HepG2 (cell line): ENCODE measurements around the gene NCOA4. TPM values are rescaled to one million over a fixed set of nuclear protein-coding genes. Genes with fewer than 3 reads are reported as not detected.

Experiments
- CREM ChIP-seq, 2 experiments: sonication (generic) in 1 of 2; formaldehyde crosslinking in 1 of 2; IDR thresholded peaks; 2 replicates each; pipeline versions ENCODE4 v1.4.0 to v1.6.1; 2016 to 2020; ENCODE audit warnings: antibody characterized with exemption in 1 of 2, mild to moderate bottlenecking in 1 of 2, missing genetic modification reagents in 1 of 2
- DMAP1 ChIP-seq: IDR thresholded peaks from 2 replicates; pipeline ENCODE4 v1.6.1; 2016
- E2F1 ChIP-seq: sonication (generic); formaldehyde crosslinking; IDR thresholded peaks from 2 replicates; pipeline ENCODE4 v1.5.0; 2020; ENCODE audit warnings: missing genetic modification reagents
- HHEX ChIP-seq: IDR thresholded peaks from 2 replicates; pipeline ENCODE4 v1.6.1; 2016; ENCODE audit warnings: control low read depth
- LCORL ChIP-seq, 2 experiments: fragments of 450-650 bp in 1 of 2; sonication (generic) in 1 of 2; formaldehyde crosslinking in 1 of 2; IDR thresholded peaks; 2 replicates each; pipeline versions ENCODE4 v1.5.0 to v1.6.1; 2017 to 2020; ENCODE audit warnings: antibody characterized with exemption in 1 of 2, missing genetic modification reagents in 1 of 2
- MAFG ChIP-seq: sonication (generic); formaldehyde crosslinking; IDR thresholded peaks from 2 replicates; pipeline ENCODE4 v1.5.1; 2020; ENCODE audit warnings: mild to moderate bottlenecking, missing genetic modification reagents
- MED13 ChIP-seq: sonication (generic); formaldehyde crosslinking; IDR thresholded peaks from 2 replicates; pipeline ENCODE4 v1.5.0; 2020; ENCODE audit warnings: missing genetic modification reagents
- MTA1 ChIP-seq: sonication (generic); formaldehyde crosslinking; IDR thresholded peaks from 2 replicates; pipeline ENCODE4 v1.4.0; 2020; ENCODE audit warnings: missing genetic modification reagents, mild to moderate bottlenecking, borderline replicate concordance
- MZF1 ChIP-seq: sonication (generic); formaldehyde crosslinking; IDR thresholded peaks from 2 replicates; pipeline ENCODE4 v1.8.1; 2023; ENCODE audit warnings: mild to moderate bottlenecking, missing genetic modification reagents, borderline replicate concordance
- NR2F6 ChIP-seq, 2 experiments: IDR thresholded peaks; 2 replicates each; pipeline ENCODE4 v1.6.1; 2016; ENCODE audit warnings: antibody characterized with exemption in 1 of 2, mild to moderate bottlenecking in 1 of 2
- NRL ChIP-seq: sonication (generic); formaldehyde crosslinking; IDR thresholded peaks from 2 replicates; pipeline ENCODE4 v1.5.0; 2020; ENCODE audit warnings: missing genetic modification reagents, mild to moderate bottlenecking, moderate library complexity, borderline replicate concordance
- PLSCR1 ChIP-seq: sonication (generic); formaldehyde crosslinking; IDR thresholded peaks from 2 replicates; pipeline ENCODE4 v1.5.0; 2020; ENCODE audit warnings: missing genetic modification reagents, mild to moderate bottlenecking, borderline replicate concordance
- RBM39 ChIP-seq: fragments of 200-400 bp; formaldehyde crosslinking; IDR thresholded peaks from one replicate; pipeline ENCODE4 v1.6.1; 2018; ENCODE audit warnings: antibody characterized with exemption, mild to moderate bottlenecking, low read depth, low read length; ENCODE audit not compliant: poor library complexity, severe bottlenecking
- SNAPC2 ChIP-seq: sonication (generic); formaldehyde crosslinking; IDR thresholded peaks from 2 replicates; pipeline ENCODE4 v1.8.1; 2022; ENCODE audit warnings: mild to moderate bottlenecking, missing genetic modification reagents
- TFAP4 ChIP-seq: sonication (generic); IDR thresholded peaks from 2 replicates; pipeline ENCODE4 v1.6.1; 2016; ENCODE audit warnings: low read depth, borderline replicate concordance
- ZNF12 ChIP-seq: sonication (generic); formaldehyde crosslinking; IDR thresholded peaks from 2 replicates; pipeline ENCODE4 v1.5.0; 2020; ENCODE audit warnings: missing genetic modification reagents
- ZNF124 ChIP-seq: sonication (generic); formaldehyde crosslinking; IDR thresholded peaks from 2 replicates; pipeline ENCODE4 v1.4.0; 2020; ENCODE audit warnings: missing genetic modification reagents
- ZNF225 ChIP-seq: sonication (generic); formaldehyde crosslinking; IDR thresholded peaks from 2 replicates; pipeline ENCODE4 v1.4.0; 2020; ENCODE audit warnings: mild to moderate bottlenecking, missing genetic modification reagents
- ZNF251 ChIP-seq: sonication (generic); formaldehyde crosslinking; IDR thresholded peaks from 2 replicates; pipeline ENCODE4 v1.9.0; 2021; ENCODE audit warnings: mild to moderate bottlenecking, missing genetic modification reagents
- ZNF275 ChIP-seq: sonication (generic); formaldehyde crosslinking; IDR thresholded peaks from 2 replicates; pipeline ENCODE4 v1.8.0; 2022; ENCODE audit warnings: missing genetic modification reagents, mild to moderate bottlenecking, inconsistent platforms, borderline replicate concordance
- ZNF383 ChIP-seq: sonication (generic); formaldehyde crosslinking; IDR thresholded peaks from 2 replicates; pipeline ENCODE4 v1.4.0; 2020; ENCODE audit warnings: missing genetic modification reagents, mild to moderate bottlenecking, borderline replicate concordance
- ZNF557 ChIP-seq: sonication (generic); formaldehyde crosslinking; IDR thresholded peaks from 2 replicates; pipeline ENCODE4 v1.4.0; 2020; ENCODE audit warnings: missing genetic modification reagents
- ZNF564 ChIP-seq: sonication (generic); formaldehyde crosslinking; IDR thresholded peaks from 2 replicates; pipeline ENCODE4 v1.8.1; 2023; ENCODE audit warnings: mild to moderate bottlenecking, missing genetic modification reagents
- ZNF788 ChIP-seq: sonication (generic); formaldehyde crosslinking; IDR thresholded peaks from 2 replicates; pipeline ENCODE4 v1.5.0; 2020; ENCODE audit warnings: mild to moderate bottlenecking, missing genetic modification reagents, borderline replicate concordance
- ZNF839 ChIP-seq: sonication (generic); formaldehyde crosslinking; IDR thresholded peaks from 2 replicates; pipeline ENCODE4 v1.4.0; 2020; ENCODE audit warnings: missing genetic modification reagents, mild to moderate bottlenecking, borderline replicate concordance
- polyA plus RNA-seq, 8 experiments: library from polyadenylated mRNA; depleted of rRNA in 3 of 8; stranded (reverse) in 7 of 8; unstranded in 1 of 8; fragments of >200 nt; fragmentation: Illumina TruSeq in 4 of 8; extraction: Trizol in 4 of 8; gene quantifications; 2 replicates each; pipeline versions ENCODE4 v1.2.1 to v1.2.3, GENCODE V29; 2011 to 2016; ENCODE audit warnings: low read depth in 4 of 8, missing spikeins in 1 of 8, mixed read lengths in 1 of 8; ENCODE audit not compliant: insufficient read depth in 1 of 8
- total RNA-seq, 5 experiments: library from RNA; depleted of rRNA; stranded (reverse); fragments of >200 nt; fragmentation: Illumina TruSeq; extraction: Trizol; gene quantifications; 2 replicates each; pipeline ENCODE4 v1.2.3, GENCODE V29; 2016; ENCODE audit warnings: low read depth in 1 of 5

NCOA4 gene
- total and polyA plus RNA-seq, 2 of the 13 experiments (the other 11 are each of a cell fraction or from before 2014, with no cell fraction given): 306 to 400 TPM

GRCh38 chr10:46052057-46052790 lies 21.8 kb upstream of the NCOA4 start (continued):
- TF ChIP-seq HHEX (CRISPR knock-in tag): peak; percentile 70
- peak; percentile 84; the same call in 1 of the 2 replicates for TF ChIP-seq ZNF383 (CRISPR knock-in tag)
- TF ChIP-seq PLSCR1: no peak
- TF ChIP-seq ZNF839 (CRISPR knock-in tag): no peak
- TF ChIP-seq MZF1 (CRISPR knock-in tag): no peak
- TF ChIP-seq TFAP4: peak; percentile 59; the same call in 1 of the 2 replicates
- peak; percentile 95 for TF ChIP-seq NR2F6 (IDR thresholded peaks at IDR 0.05)
- TF ChIP-seq NR2F6 (CRISPR knock-in tag; IDR thresholded peaks at IDR 0.05): peak; percentile 88
- TF ChIP-seq SNAPC2 (CRISPR knock-in tag): no peak
- TF ChIP-seq ZNF124 (CRISPR knock-in tag): peak; percentile 39; the same call in 1 of the 2 replicates
- TF ChIP-seq MAFG: no peak
- TF ChIP-seq RBM39: no peak
- TF ChIP-seq DMAP1: no peak
- peak; percentile 92 for TF ChIP-seq MED13 (CRISPR knock-in tag)
- no peak for TF ChIP-seq ZNF225 (CRISPR knock-in tag)
- no peak for TF ChIP-seq LCORL (IDR thresholded peaks at IDR 0.05)
- TF ChIP-seq LCORL (CRISPR knock-in tag; IDR thresholded peaks at IDR 0.05): peak; percentile 75
- 0 out of 2 replicates have a peak, but pooled peaks have one; percentile 61 for TF ChIP-seq ZNF275 (CRISPR knock-in tag)
- peak; percentile 65; the same call in 1 of the 2 replicates for TF ChIP-seq ZNF557 (CRISPR knock-in tag)
- TF ChIP-seq E2F1 (CRISPR knock-in tag): no peak
- TF ChIP-seq ZNF12: no peak
- no peak for TF ChIP-seq MTA1 (CRISPR knock-in tag)
- no peak for TF ChIP-seq ZNF251
- TF ChIP-seq CREM (IDR thresholded peaks at IDR 0.05): peak; percentile 92
- TF ChIP-seq CREM (CRISPR knock-in tag; IDR thresholded peaks at IDR 0.05): no peak
- peak; percentile 58; the same call in 1 of the 2 replicates for TF ChIP-seq ZNF564
- no peak for TF ChIP-seq NRL (CRISPR knock-in tag)
- TF ChIP-seq ZNF788 (CRISPR knock-in tag): peak; percentile 74; the same call in 1 of the 2 replicates
